Measurements from ENCODE around the gene ATP6V1F.
A peak's percentile ranks its signal among the peaks of the same experiment; 100 is the strongest.
"Not testable (repeated sequence)": the region's sequence is repeated elsewhere in the genome, so short reads cannot be mapped to it uniquely, and the experiment has no call there.

Gene ATP6V1F

GRCh38 chr7:128909625-128910568 is 47.2 kb downstream of the ATP6V1F start:
- Mint-ChIP-seq H3K27ac (peak overlapping the region; percentile 48), H3K27me3 (peaks cover 60% of the 10 kb centered on the region), H3K36me3 (ENCODE audit: low read depth) (no peaks in the 10 kb centered on the region), H3K9me3 (no peaks in the 10 kb centered on the region), H3K4me3 (peak overlapping the region; percentile 59), H3K4me1 (ENCODE audit: low read depth) (peaks cover 65% of the 10 kb centered on the region)
- intact Hi-C loops (cut with micrococcal nuclease): no loop called here

GRCh38 chr7:128910569-128910945 is 47.9 kb downstream of the ATP6V1F start, which contains the start of gene KCP:
Gene KCP, minus strand, starts transcription at chr7:128910709. Its CDS starts 33 bp downstream, at chr7:128910676.
- H3K4me1 Mint-ChIP-seq (ENCODE audit: low read depth): peaks cover 64% of the 10 kb centered on the region
- H3K36me3 Mint-ChIP-seq (ENCODE audit: low read depth): no peaks in the 10 kb centered on the region
- H3K27ac Mint-ChIP-seq: peak within 1 kb of the TSS; percentile 73
- no peaks in the 10 kb centered on the region for H3K9me3 Mint-ChIP-seq
- peak within 1 kb of the TSS; percentile 59 for H3K4me3 Mint-ChIP-seq
- intact Hi-C loops (cut with micrococcal nuclease): no loop called here
- H3K27me3 Mint-ChIP-seq: peaks cover 64% of the 10 kb centered on the region

- H3K4me1 Mint-ChIP-seq (ENCODE audit: low read depth): peaks cover 56% of the 10 kb centered on the region
- peak overlapping the region; percentile 73 for H3K27ac Mint-ChIP-seq
- no peak overlapping the region for H3K4me3 Mint-ChIP-seq
- intact Hi-C loops (cut with micrococcal nuclease): no loop called here
- no peaks in the 10 kb centered on the region for H3K36me3 Mint-ChIP-seq (ENCODE audit: low read depth)
- peaks cover 68% of the 10 kb centered on the region for H3K27me3 Mint-ChIP-seq
- H3K9me3 Mint-ChIP-seq: no peaks in the 10 kb centered on the region
Observed at GRCh38 chr7:128911423-128912031, 48.9 kb downstream of the ATP6V1F start.

GRCh38 chr7:128912281-128912680 is 49.6 kb downstream of the ATP6V1F start:
- Mint-ChIP-seq H3K36me3 (ENCODE audit: low read depth) (no peaks in the 10 kb centered on the region), H3K4me3 (no peak overlapping the region), H3K27ac (peak overlapping the region; percentile 73), H3K27me3 (peaks cover 75% of the 10 kb centered on the region), H3K4me1 (ENCODE audit: low read depth) (peaks cover 54% of the 10 kb centered on the region), H3K9me3 (no peaks in the 10 kb centered on the region)
- intact Hi-C loops (cut with micrococcal nuclease): no loop called here

GRCh38 chr7:128912709-128913495 is 50.2 kb downstream of the ATP6V1F start:
- H3K27ac Mint-ChIP-seq; H3K9me3 Mint-ChIP-seq; intact Hi-C loops (cut with micrococcal nuclease); H3K36me3 Mint-ChIP-seq (ENCODE audit: low read depth); H3K4me3 Mint-ChIP-seq: not testable (repeated sequence)
- Mint-ChIP-seq H3K27me3 (peaks cover 76% of the 10 kb centered on the region), H3K4me1 (ENCODE audit: low read depth) (peaks cover 54% of the 10 kb centered on the region)

- Mint-ChIP-seq H3K36me3 (ENCODE audit: low read depth) (no peaks in the 10 kb centered on the region), H3K4me3 (no peak overlapping the region)
Observed at GRCh38 chr7:128913870-128914565, 51.4 kb downstream of the ATP6V1F start.

GRCh38 chr7:128914566-128915151 is 52.0 kb downstream of the ATP6V1F start:
- Mint-ChIP-seq H3K4me3 (no peak overlapping the region), H3K27me3 (peaks cover 70% of the 10 kb centered on the region), H3K9me3 (no peaks in the 10 kb centered on the region), H3K36me3 (ENCODE audit: low read depth) (no peaks in the 10 kb centered on the region), H3K27ac (no peak overlapping the region), H3K4me1 (ENCODE audit: low read depth) (peaks cover 45% of the 10 kb centered on the region)
- intact Hi-C loops (cut with micrococcal nuclease): no loop called here

More at GRCh38 chr7:128913870-128914565, 51.4 kb downstream of the ATP6V1F start:
- no peak overlapping the region for H3K27ac Mint-ChIP-seq
- H3K27me3 Mint-ChIP-seq: peaks cover 73% of the 10 kb centered on the region
- intact Hi-C loops (cut with micrococcal nuclease): no loop called here
- no peaks in the 10 kb centered on the region for H3K9me3 Mint-ChIP-seq
- H3K4me1 Mint-ChIP-seq (ENCODE audit: low read depth): peaks cover 51% of the 10 kb centered on the region

GRCh38 chr7:128915271-128915819 is 52.7 kb downstream of the ATP6V1F start:
- H3K4me3 Mint-ChIP-seq: peak overlapping the region; percentile 68
- intact Hi-C loops (cut with micrococcal nuclease): no loop called here
- H3K9me3 Mint-ChIP-seq: no peaks in the 10 kb centered on the region
- H3K27me3 Mint-ChIP-seq: peaks cover 65% of the 10 kb centered on the region
- no peaks in the 10 kb centered on the region for H3K36me3 Mint-ChIP-seq (ENCODE audit: low read depth)
- H3K4me1 Mint-ChIP-seq (ENCODE audit: low read depth): peaks cover 39% of the 10 kb centered on the region
- H3K27ac Mint-ChIP-seq: peak overlapping the region; percentile 13

Measured in dendritic cell treated with granulocyte-macrophage colony-stimulating factor and Interleukin-4, amounts not matched to agents 40 ng/mL and 50 ng/mL, for 4 days (primary cell).